GM13977 (cell line): ENCODE data around the gene ERC2.

Experiments
- DNase-seq: peaks from one replicate; pipeline ENCODE4 v3.0.0; 2012; ENCODE audit warnings: low spot score
- in situ Hi-C: fragments of 300-500 bp; cut with MboI; formaldehyde crosslinking; loops from one replicate; pipeline ENCODE4 v1.12.0; 2022; ENCODE audit warnings: low sequenced_read_pairs, low pct_unique_long_range_greater_than_20kb, mixed read lengths, inconsistent platforms; ENCODE audit not compliant: unreplicated experiment
- TF ChIP-seq, protein P1 (sequence below): IDR thresholded peaks from 2 replicates; pipeline ENCODE4 v1.5.1; 2012; ENCODE audit warnings: mild to moderate bottlenecking, control low read depth; ENCODE audit not compliant: insufficient read depth; ENCODE audit errors: extremely low read depth, missing control alignments

ERC2 gene

DNA sequence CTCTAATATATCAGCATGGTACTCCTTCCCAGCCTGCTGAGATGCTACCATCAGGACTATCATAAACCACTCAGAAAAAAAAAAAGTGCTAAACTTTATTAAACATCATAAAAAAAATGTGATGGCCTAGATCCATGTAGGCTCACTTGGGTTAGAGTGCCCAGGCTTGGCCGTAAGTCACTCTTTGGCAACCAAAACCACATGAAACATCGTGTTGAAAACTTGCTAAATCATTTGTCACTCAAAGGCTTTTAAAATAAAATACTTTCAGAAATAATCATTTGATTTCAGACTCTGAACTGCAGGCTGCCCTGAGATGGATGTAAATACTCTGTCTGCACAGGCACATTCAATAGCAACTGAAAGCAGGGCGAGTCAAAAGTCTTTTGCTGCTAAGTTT lies 902.7 kb downstream of the ERC2 start:
- TF ChIP-seq, protein P1, sequence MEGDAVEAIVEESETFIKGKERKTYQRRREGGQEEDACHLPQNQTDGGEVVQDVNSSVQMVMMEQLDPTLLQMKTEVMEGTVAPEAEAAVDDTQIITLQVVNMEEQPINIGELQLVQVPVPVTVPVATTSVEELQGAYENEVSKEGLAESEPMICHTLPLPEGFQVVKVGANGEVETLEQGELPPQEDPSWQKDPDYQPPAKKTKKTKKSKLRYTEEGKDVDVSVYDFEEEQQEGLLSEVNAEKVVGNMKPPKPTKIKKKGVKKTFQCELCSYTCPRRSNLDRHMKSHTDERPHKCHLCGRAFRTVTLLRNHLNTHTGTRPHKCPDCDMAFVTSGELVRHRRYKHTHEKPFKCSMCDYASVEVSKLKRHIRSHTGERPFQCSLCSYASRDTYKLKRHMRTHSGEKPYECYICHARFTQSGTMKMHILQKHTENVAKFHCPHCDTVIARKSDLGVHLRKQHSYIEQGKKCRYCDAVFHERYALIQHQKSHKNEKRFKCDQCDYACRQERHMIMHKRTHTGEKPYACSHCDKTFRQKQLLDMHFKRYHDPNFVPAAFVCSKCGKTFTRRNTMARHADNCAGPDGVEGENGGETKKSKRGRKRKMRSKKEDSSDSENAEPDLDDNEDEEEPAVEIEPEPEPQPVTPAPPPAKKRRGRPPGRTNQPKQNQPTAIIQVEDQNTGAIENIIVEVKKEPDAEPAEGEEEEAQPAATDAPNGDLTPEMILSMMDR, result no peak
- no peak for DNase-seq
- in situ Hi-C loops, result no loop called here

DNA sequence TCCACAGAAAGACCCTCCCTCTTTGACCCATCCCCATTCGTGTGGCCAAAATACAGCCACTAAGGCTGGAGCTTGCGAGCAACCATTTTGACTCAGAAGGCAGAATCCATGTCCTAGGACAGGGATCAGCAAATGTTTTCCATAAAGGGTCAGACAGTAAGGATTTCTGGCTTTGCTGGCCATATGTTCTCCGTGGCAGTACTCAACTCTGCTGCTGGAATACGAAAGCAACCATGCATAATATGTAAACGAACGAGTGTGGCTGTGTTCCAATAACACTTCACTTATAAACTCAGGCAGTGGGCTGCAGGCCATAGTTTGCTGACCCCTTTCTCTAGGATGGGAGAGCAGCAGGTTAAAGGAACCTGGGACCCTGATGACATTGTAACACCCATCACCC lies 903.5 kb downstream of the ERC2 start:
- TF ChIP-seq, protein P1, result no peak
- DNase-seq, result no peak

DNA sequence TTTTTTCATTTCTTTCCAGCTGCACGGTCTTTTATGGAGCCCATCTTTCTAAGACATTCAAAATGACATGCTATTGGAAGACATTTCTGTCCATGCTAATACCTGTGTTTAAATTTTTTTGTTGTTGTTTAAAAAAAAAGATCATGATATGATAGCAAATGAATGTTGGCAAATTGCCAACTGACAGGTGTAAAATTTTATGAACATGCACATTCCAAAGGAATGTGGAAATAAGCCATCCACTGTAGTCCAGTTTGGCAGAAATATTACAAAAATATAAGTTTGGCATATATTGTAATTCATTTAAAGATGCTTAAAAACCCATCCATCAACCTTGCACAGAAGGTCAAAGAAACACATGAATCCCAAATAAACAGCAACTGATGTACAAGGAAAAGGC lies 905.6 kb downstream of the ERC2 start:
- TF ChIP-seq, protein P1, result no peak
- in situ Hi-C loops, result no loop called here

More for the DNA sequence above, 903.5 kb downstream of the ERC2 start:
- in situ Hi-C loops, result no loop called here

DNA sequence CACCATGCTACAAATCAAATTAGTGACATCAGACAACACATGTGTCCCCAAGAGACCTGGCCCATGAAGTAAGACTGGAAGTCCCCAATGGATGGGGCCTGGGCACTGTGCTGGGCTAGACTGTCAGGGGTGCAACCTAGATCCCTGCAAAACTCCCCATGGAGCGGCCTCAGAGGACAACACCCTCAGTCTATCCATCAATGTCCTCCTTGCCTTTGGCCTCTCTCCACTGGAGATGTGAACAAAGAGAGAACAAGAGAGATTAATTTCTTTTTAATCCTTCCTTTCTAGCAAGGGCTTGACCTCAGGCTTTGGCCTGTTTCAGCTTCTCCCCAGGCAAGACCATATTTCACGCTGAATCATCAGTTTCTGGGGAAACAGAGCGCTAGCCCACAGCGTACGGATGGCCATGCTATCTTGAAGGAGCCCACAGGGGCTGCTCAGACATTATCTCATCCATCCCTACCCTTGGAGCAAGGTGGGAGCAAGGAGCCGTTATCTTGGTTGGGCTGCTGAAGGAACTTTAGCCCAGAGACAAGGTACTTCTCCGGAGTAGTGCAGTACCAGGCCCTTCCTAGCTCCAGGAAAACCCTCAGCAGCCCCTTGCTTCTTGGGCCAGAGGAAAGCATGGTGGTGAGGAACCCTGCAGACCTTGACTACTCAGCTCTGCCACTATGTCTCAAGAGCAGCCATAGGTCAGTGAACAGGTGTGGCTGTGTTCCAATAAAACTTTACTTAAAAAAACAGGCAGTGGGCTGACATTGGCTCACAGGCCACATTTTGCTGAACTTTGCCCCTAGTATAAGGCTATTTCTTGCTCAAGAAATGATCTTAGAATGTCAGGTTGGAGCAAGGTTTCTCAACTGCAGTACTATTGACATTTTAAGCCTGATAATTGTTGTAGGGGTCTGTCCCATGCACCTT lies 908.5 kb downstream of the ERC2 start:
- in situ Hi-C loops, result no loop called here
- TF ChIP-seq, protein P1, result no peak

More for the DNA sequence above, 905.6 kb downstream of the ERC2 start:
- no peak for DNase-seq

DNA sequence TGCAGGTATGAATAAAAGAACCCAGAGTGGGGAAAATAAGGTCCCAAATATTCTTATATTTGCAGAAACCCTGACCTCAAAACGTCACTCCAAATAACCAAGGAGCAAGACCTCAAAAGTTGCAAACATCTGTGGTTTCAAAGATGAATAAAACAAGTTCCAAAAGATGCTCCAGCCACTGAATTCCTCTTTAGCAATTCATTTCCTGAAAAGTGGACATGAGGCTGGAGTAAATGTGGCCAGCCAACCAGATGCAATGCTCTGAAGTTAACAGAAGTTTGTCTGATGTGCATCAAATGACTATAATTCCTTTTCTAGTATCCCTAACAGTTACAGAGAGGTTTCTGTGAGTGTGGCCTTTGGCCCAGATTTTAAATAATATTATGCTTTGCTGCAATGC lies 910.0 kb downstream of the ERC2 start:
- in situ Hi-C loops, result no loop called here
- TF ChIP-seq, protein P1, result no peak
- no peak for DNase-seq

More for the DNA sequence above, 908.5 kb downstream of the ERC2 start:
- no peak for DNase-seq

DNA sequence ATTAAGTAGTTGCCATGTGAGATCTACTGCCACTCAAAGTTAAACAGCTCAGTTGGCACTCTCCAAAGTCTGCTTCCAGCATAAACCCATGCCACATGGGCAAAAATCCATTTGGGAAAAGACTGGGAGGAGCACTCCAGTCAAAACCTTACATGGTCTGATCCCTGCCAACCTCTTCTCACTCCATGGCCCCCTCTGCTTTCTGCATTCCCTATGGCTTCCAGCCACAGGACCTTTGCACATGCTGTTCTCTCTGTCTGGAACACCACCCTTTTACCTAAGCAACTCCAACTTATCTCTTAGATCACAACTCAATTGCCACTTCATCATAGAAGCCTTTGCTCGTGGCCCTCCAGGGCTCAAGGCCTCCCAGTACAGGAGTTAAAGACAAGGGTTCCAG lies 910.7 kb downstream of the ERC2 start:
- DNase-seq, result no peak
- TF ChIP-seq, protein P1, result no peak
- in situ Hi-C loops, result no loop called here
